Testis (tissue), 2 donors: Measurements from ENCODE around the gene CPTP.

Experiments
- POLR2A ChIP-seq: fragments of 450-650 bp; IDR thresholded peaks from one replicate; pipeline ENCODE4 v1.6.1; 2017; ENCODE audit warnings: antibody characterized with exemption, mild to moderate bottlenecking, moderate library complexity
- TF ChIP-seq, protein P1 (sequence below), 3 experiments: fragments of 450-650 bp in 2 of 3; fragments of 200-600 bp in 1 of 3; sonication (generic) in 1 of 3; IDR thresholded peaks; one replicate each; pipeline ENCODE4 v1.5.1; 2016 to 2019; ENCODE audit warnings: antibody characterized with exemption in 3 of 3, mild to moderate bottlenecking in 2 of 3, moderate library complexity in 1 of 3

- TF ChIP-seq, protein P1, sequence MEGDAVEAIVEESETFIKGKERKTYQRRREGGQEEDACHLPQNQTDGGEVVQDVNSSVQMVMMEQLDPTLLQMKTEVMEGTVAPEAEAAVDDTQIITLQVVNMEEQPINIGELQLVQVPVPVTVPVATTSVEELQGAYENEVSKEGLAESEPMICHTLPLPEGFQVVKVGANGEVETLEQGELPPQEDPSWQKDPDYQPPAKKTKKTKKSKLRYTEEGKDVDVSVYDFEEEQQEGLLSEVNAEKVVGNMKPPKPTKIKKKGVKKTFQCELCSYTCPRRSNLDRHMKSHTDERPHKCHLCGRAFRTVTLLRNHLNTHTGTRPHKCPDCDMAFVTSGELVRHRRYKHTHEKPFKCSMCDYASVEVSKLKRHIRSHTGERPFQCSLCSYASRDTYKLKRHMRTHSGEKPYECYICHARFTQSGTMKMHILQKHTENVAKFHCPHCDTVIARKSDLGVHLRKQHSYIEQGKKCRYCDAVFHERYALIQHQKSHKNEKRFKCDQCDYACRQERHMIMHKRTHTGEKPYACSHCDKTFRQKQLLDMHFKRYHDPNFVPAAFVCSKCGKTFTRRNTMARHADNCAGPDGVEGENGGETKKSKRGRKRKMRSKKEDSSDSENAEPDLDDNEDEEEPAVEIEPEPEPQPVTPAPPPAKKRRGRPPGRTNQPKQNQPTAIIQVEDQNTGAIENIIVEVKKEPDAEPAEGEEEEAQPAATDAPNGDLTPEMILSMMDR (IDR thresholded peaks at IDR 0.05), result no peak
- TF ChIP-seq POLR2A, result no peak
Measured at GRCh38 chr1:1292442-1292779, 32.2 kb upstream of the CPTP start.
